KMS-11 (cell line): Measurements from ENCODE around the gene EME1.

Experiments used
- H2AFZ ChIP-seq: fragments of 200-600 bp; sonication (generic); 2 replicates; pipeline ENCODE4 v1.6.1; 2016; ENCODE audit warnings: antibody characterized with exemption, mixed run types, low read depth
- H3K27ac ChIP-seq: fragments of 200-600 bp; sonication (generic); 2 replicates; pipeline ENCODE4 v1.6.1; 2016; ENCODE audit warnings: mild to moderate bottlenecking, mixed run types
- H3K27me3 ChIP-seq: fragments of 200-600 bp; sonication (generic); 2 replicates; pipeline ENCODE4 v1.6.1; 2017; ENCODE audit warnings: mild to moderate bottlenecking, low read depth, mixed run types, moderate library complexity; ENCODE audit not compliant: insufficient read depth
- H3K36me3 ChIP-seq: fragments of 200-600 bp; sonication (generic); 2 replicates; pipeline ENCODE4 v1.6.1; 2017; ENCODE audit warnings: mild to moderate bottlenecking, mixed run types; ENCODE audit not compliant: insufficient read depth
- H3K4me1 ChIP-seq: fragments of 200-600 bp; sonication (generic); 2 replicates; pipeline ENCODE4 v1.6.1; 2016; ENCODE audit warnings: mild to moderate bottlenecking, low read depth, mixed run types; ENCODE audit not compliant: poor library complexity, severe bottlenecking
- H3K4me2 ChIP-seq: fragments of 200-600 bp; sonication (generic); 2 replicates; pipeline ENCODE4 v1.7.0; 2016; ENCODE audit warnings: mild to moderate bottlenecking, mixed run types
- H3K4me3 ChIP-seq: fragments of 200-600 bp; sonication (generic); IDR thresholded peaks from 2 replicates; pipeline ENCODE4 v1.6.1; 2017; ENCODE audit warnings: low read depth, low read length, mixed read lengths; ENCODE audit not compliant: insufficient read depth
- H3K79me2 ChIP-seq: fragments of 200-600 bp; sonication (generic); 2 replicates; pipeline ENCODE4 v1.6.1; 2016; ENCODE audit warnings: low read depth, mixed run types; ENCODE audit not compliant: insufficient read depth
- H3K9ac ChIP-seq: fragments of 200-600 bp; sonication (generic); 2 replicates; pipeline ENCODE4 v1.6.1; 2016; ENCODE audit warnings: mild to moderate bottlenecking, mixed run types
- H4K20me1 ChIP-seq: fragments of 200-600 bp; sonication (generic); 2 replicates; pipeline ENCODE4 v1.6.1; 2016; ENCODE audit warnings: mild to moderate bottlenecking, mixed run types; ENCODE audit not compliant: insufficient read depth
- CTCF ChIP-seq: fragments of 200-600 bp; sonication (generic); conservative IDR thresholded peaks from 2 replicates; pipeline ENCODE4 v1.6.1; 2017; ENCODE audit warnings: low read depth, mild to moderate bottlenecking, antibody characterized with exemption, low read length, moderate library complexity, mixed read lengths

EME1 gene

DNA sequence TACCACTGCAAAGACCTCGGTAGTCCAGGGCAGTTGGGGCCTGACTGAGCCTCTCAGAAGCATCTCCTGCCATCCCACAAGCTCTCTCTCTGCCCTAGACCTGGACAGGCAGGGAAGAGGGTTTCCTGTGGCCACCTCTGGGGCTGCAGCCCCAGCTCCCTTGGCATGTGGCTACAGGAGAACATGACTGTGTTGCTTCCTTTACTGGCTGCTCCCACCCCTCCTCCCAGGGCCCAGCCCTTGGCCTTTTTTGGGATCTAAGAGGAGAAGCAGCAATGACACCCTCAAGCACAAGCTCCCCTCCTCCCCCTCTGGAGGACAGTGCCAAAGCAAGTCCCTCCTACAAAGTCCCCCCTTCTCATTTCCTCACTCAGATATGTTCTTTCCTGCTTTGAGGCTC is 5.6 kb upstream of the EME1 start:
- Histone ChIP-seq H3K4me2 (no peak overlapping the region), H3K79me2 (peaks cover 17% of the 10 kb centered on the region), H3K4me1 (peaks cover 10% of the 10 kb centered on the region), H3K4me3 (no peak overlapping the region), H4K20me1 (no peaks in the 10 kb centered on the region), H3K9ac (no peak overlapping the region), H2AFZ (no peak overlapping the region), H3K27me3 (no peaks in the 10 kb centered on the region), H3K36me3 (peaks cover 8% of the 10 kb centered on the region; the same call in 1 of the 2 replicates), H3K27ac (no peak overlapping the region)
- no peak for TF ChIP-seq CTCF

DNA sequence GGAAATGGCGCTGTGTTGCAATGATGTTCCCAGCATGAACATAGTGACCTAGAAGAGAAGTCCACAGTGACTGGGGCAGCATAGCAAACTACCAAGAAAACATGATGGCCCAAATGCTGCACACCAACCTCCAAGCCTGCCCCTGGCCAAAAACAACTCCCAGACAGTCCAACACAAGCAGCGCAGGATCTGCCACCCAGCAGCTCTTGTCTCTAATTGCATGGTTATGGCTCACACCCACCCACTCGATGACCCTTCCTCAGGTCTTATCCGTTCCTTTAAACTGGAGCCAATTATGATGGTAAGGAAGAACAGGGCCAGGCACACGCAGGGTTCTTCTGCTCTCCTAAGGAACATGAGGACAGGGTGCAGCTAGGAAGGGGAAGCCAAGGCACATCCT is 3.0 kb upstream of the EME1 start:
- H3K27me3 ChIP-seq, result no peaks in the 10 kb centered on the region
- H2AFZ ChIP-seq, result no peak overlapping the region
- H3K4me1 ChIP-seq, result peaks cover 15% of the 10 kb centered on the region
- H3K4me3 ChIP-seq, result no peak overlapping the region
- no peak overlapping the region for H3K4me2 ChIP-seq
- H4K20me1 ChIP-seq, result no peaks in the 10 kb centered on the region
- H3K79me2 ChIP-seq, result peaks cover 26% of the 10 kb centered on the region
- no peak overlapping the region for H3K27ac ChIP-seq
- H3K36me3 ChIP-seq, result peaks cover 8% of the 10 kb centered on the region; the same call in 1 of the 2 replicates
- H3K9ac ChIP-seq, result no peak overlapping the region
- TF ChIP-seq CTCF, result no peak

DNA sequence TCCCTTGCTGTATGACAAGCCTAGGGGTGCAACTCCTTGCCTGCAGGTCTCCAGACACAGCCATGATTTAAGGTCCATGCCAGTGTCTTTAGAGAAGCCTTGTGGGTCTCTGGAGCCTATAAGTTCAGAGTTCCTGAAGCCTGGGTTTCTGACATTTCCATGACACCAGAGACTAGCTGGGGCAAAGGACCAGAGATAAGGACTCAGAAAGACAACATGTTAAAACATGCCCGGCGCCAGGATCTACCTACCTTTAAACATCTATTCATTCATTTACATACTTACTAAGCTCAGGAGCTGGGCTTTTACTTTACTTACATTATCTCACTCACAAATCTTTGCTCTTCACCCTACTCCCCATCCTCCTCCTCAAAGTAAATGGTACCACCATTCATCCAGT is 1.5 kb upstream of the EME1 start:
- Histone ChIP-seq H2AFZ (no peak overlapping the region), H3K36me3 (peaks cover 8% of the 10 kb centered on the region; the same call in 1 of the 2 replicates), H3K4me3 (no peak overlapping the region), H3K4me2 (peak overlapping the region; percentile 63; the same call in 1 of the 2 replicates), H3K79me2 (peaks cover 26% of the 10 kb centered on the region), H3K4me1 (peaks cover 15% of the 10 kb centered on the region), H4K20me1 (no peaks in the 10 kb centered on the region), H3K27ac (no peak overlapping the region), H3K9ac (no peak overlapping the region), H3K27me3 (no peaks in the 10 kb centered on the region)
- no peak for TF ChIP-seq CTCF

- Histone ChIP-seq H3K27me3 (no peaks in the 10 kb centered on the region), H3K4me3 (peak overlapping the region; percentile 79), H2AFZ (peak overlapping the region; percentile 87), H3K4me2 (peak overlapping the region; percentile 63), H3K9ac (peak overlapping the region; percentile 84), H4K20me1 (no peaks in the 10 kb centered on the region), H3K4me1 (peaks cover 15% of the 10 kb centered on the region), H3K79me2 (peaks cover 26% of the 10 kb centered on the region), H3K36me3 (peaks cover 8% of the 10 kb centered on the region; the same call in 1 of the 2 replicates), H3K27ac (peak overlapping the region; percentile 78)
- TF ChIP-seq CTCF, result no peak
These were observed 739 bp upstream of the EME1 start for GRCh38 chr17:50372222-50372757.
